GM21381 (cell line): Measurements from ENCODE around the gene BPTF.
"Not testable (repeated sequence)": the region's sequence is repeated elsewhere in the genome, so short reads cannot be mapped to it uniquely, and the experiment has no call there.

Experiments
- ATAC-seq: cut with Tn5 transposase; IDR thresholded peaks from one replicate; pipeline ENCODE4 v1.9.1; 2021; ENCODE audit warnings: mild to moderate bottlenecking, moderate library complexity; ENCODE audit not compliant: unreplicated experiment

The BPTF gene

GRCh38 chr17:67970783-67971182 is 145.5 kb downstream of the BPTF start:
- ATAC-seq = no peak

- ATAC-seq = no peak
Measured at GRCh38 chr17:67974185-67974584, 148.9 kb downstream of the BPTF start.

- ATAC-seq = no peak
Measured at GRCh38 chr17:67974598-67975066, 149.3 kb downstream of the BPTF start.

GRCh38 chr17:67976306-67976705 is 151.0 kb downstream of the BPTF start:
- ATAC-seq = not testable (repeated sequence)

- ATAC-seq = no peak
Measured at GRCh38 chr17:67980456-67980855, 155.2 kb downstream of the BPTF start.

GRCh38 chr17:67980883-67981282 is 155.6 kb downstream of the BPTF start:
- not testable (repeated sequence) for ATAC-seq

GRCh38 chr17:67982034-67982640 is 156.8 kb downstream of the BPTF start:
- no peak for ATAC-seq

- no peak for ATAC-seq
Measured at GRCh38 chr17:67982686-67983382, 157.5 kb downstream of the BPTF start.

GRCh38 chr17:67983383-67983688 is 158.0 kb downstream of the BPTF start:
- ATAC-seq = no peak

- no peak for ATAC-seq
Measured at GRCh38 chr17:67990909-67991308, 165.6 kb downstream of the BPTF start.

GRCh38 chr17:67992548-67993152 is 167.3 kb downstream of the BPTF start:
- no peak for ATAC-seq

GRCh38 chr17:67993153-67993997 is 168.1 kb downstream of the BPTF start:
- ATAC-seq = peak; percentile 83

GRCh38 chr17:67993998-67994361 is 168.7 kb downstream of the BPTF start:
- ATAC-seq = no peak

- no peak for ATAC-seq
Measured at GRCh38 chr17:67994817-67995569, 169.7 kb downstream of the BPTF start.

GRCh38 chr17:67995570-67996263 is 170.4 kb downstream of the BPTF start:
- ATAC-seq = no peak

- ATAC-seq = not testable (repeated sequence)
Measured at GRCh38 chr17:67996301-67997171, 171.2 kb downstream of the BPTF start, which contains the start of gene C17orf58. C17orf58 (minus strand) TSS chr17:67996469; CDS start chr17:67996198, 271 bp downstream.

GRCh38 chr17:67998466-67998865 is 173.2 kb downstream of the BPTF start:
- ATAC-seq = no peak

- no peak for ATAC-seq
Measured at GRCh38 chr17:67999291-67999911, 174.1 kb downstream of the BPTF start.

- ATAC-seq = no peak
Measured at GRCh38 chr17:68004201-68004600, 178.9 kb downstream of the BPTF start.
